ENCODE measurements around the gene MAP4K3. TPM values are rescaled to one million over a fixed set of nuclear protein-coding genes. Genes with fewer than 3 reads are reported as not detected.

MAP4K3 gene
- total and polyA plus RNA-seq, 9 of the 15 experiments (the other 6 are each of a cell fraction or from before 2014, with no cell fraction given): 3.1 to 30.0 (median 16.9) TPM

GRCh38 chr2:39375917-39376316 is 61.2 kb downstream of the MAP4K3 start:
- no peak overlapping the region for H3K9ac ChIP-seq (ENCODE audit: insufficient read depth in 1 of 2, low read depth in 2 of 2, low read length in 2 of 2)
- DNase-seq (ENCODE audit: extremely low read depth in 1 of 4, low spot score in 3 of 4) (no peak), ATAC-seq (no peak), FAIRE-seq (peak; percentile 49)
- ChIA-PET POLR2A (interaction anchor here (0.7 to 1.0 kb wide), 3 partner anchors 18 to 155 kb away, joined by 3 to 5 read pairs (median 3); no protein-coding TSS in a partner anchor), CTCF (ENCODE audit: low intra/inter-chr PET ratio) (no interaction called here)
- 57% methylated on average over 2 of the region's 2 CpGs for WGBS (ENCODE audit: insufficient coverage, low coverage, missing lambda C conversion rate)
- H3K27ac ChIP-seq (ENCODE audit: extremely low read depth, low read depth, low read length): peak overlapping the region; percentile 13; the same call in 2 of the 3 replicates
- H3K9me1 ChIP-seq (ENCODE audit: control insufficient read depth, insufficient read depth, low read length): no peaks in the 10 kb centered on the region
- intact Hi-C loops (cut with micrococcal nuclease): no loop called here
- H3K27me3 ChIP-seq (ENCODE audit: control insufficient read depth in 2 of 2, insufficient read depth in 2 of 2, low read length in 2 of 2): no peaks in the 10 kb centered on the region
- no peak overlapping the region for H3K4me2 ChIP-seq (ENCODE audit: insufficient read depth, low read length)
- in situ Hi-C loops (cut with MboI): no loop called here
- H3K4me3 ChIP-seq: no peak overlapping the region
- no TSS peak for BruUV-seq (replicated peaks)
- peaks cover 24% of the 10 kb centered on the region; the same call in 2 of the 3 replicates for H3K36me3 ChIP-seq (ENCODE audit: control insufficient read depth, insufficient read depth, low read length)
- H2AFZ ChIP-seq (ENCODE audit: low read depth, low read length): no peak overlapping the region
- peaks cover 65% of the 10 kb centered on the region for H3K79me2 ChIP-seq (ENCODE audit: control insufficient read depth, insufficient read depth, low read length)
- no peaks in the 10 kb centered on the region for H3K9me3 ChIP-seq (replicated peaks; ENCODE audit: control insufficient read depth, insufficient read depth, low read depth, low read length)
- no peaks in the 10 kb centered on the region for H4K20me1 ChIP-seq (replicated peaks; ENCODE audit: control insufficient read depth, insufficient read depth, low read length)
- H3K4me1 ChIP-seq (replicated peaks in 1 of 2; ENCODE audit: control insufficient read depth in 2 of 2, insufficient read depth in 2 of 2, low read length in 2 of 2): peaks cover 0 to 8% of the 10 kb centered on the region in 2 experiments; a peak in 4 of 5 replicates
- TF ChIP-seq CREB3 (tag; conservative IDR thresholded peaks at IDR 0.05; ENCODE audit: low read depth) (no peak), TCF7L2 (IDR thresholded peaks at IDR 0.05; ENCODE audit: low read depth, low read length) (no peak), ZNF76 (CRISPR knock-in tag; IDR thresholded peaks at IDR 0.05; ENCODE audit: borderline replicate concordance) (no peak), BRF1 (IDR thresholded peaks at IDR 0.05; ENCODE audit: borderline replicate concordance, extremely low read depth, insufficient read length) (no peak), PBX2 (CRISPR knock-in tag; IDR thresholded peaks at IDR 0.05; ENCODE audit: low read depth) (no peak), PBX2 (tag; conservative IDR thresholded peaks at IDR 0.05; ENCODE audit: low read depth) (0 out of 2 replicates have a peak, but pooled peaks have one; percentile 30), ZNF280B (CRISPR knock-in tag; IDR thresholded peaks at IDR 0.05) (no peak), PHB (CRISPR knock-in tag; IDR thresholded peaks at IDR 0.05) (no peak), SREBF1 (IDR thresholded peaks at IDR 0.05; ENCODE audit: borderline replicate concordance, low read depth, low read length) (no peak), ZNF592 (IDR thresholded peaks at IDR 0.05) (0 out of 2 replicates have a peak, but pooled peaks have one; percentile 38), MTA1 (IDR thresholded peaks at IDR 0.05; ENCODE audit: borderline replicate concordance) (no peak), SMAD1 (IDR thresholded peaks at IDR 0.05; ENCODE audit: low read depth, low read length, partially characterized antibody) (no peak), LCOR (CRISPR knock-in tag; IDR thresholded peaks at IDR 0.05) (no peak)
